ENCODE data around the gene SNRNP35. TPM values are rescaled to one million over a fixed set of nuclear protein-coding genes. Genes with fewer than 3 reads are reported as not detected.
"Not testable (repeated sequence)": the region's sequence is repeated elsewhere in the genome, so short reads cannot be mapped to it uniquely, and the experiment has no call there.

The SNRNP35 gene
- total RNA-seq, 4 donors from 2014 or later = 19.1 to 36.3 (median 21.4) TPM

DNA sequence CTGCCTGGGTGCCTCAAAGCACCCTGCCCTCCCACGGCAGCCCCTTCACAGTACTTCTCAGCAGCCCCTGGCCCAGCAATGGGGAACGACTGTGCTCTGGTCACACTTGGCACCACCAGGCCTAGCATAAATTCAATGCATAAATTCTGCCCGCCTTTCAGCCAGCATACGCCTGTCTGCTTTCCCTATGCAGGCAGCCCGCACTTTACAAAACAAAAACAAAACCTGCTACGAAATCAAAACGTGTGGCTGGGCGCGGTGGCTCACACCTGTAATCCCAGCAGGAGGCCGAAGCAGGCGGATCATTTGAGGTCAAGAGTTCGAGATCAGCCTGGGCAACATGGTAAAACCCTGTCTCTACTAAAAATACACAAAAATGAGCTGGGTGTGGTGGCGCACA, 33.5 kb downstream of the SNRNP35 start:
- Histone ChIP-seq H3K36me3 (peaks cover under 1 to 6% of the 10 kb centered on the region in 2 donors), H3K9me3 (no peaks in the 10 kb centered on the region), H3K27me3 (no peaks in the 10 kb centered on the region), H3K4me3 (replicated peaks in 1 of 3) (no peak overlapping the region), H3K4me1 (no peaks in the 10 kb centered on the region), H3K27ac (no peak overlapping the region)
- DNase-seq = no peak
- intact Hi-C loops (cut with DNase I) = no loop called here
- WGBS, 2 donors = 91 to 95% methylated on average over 13 of the region's 13 CpGs
- TF ChIP-seq, protein P1, sequence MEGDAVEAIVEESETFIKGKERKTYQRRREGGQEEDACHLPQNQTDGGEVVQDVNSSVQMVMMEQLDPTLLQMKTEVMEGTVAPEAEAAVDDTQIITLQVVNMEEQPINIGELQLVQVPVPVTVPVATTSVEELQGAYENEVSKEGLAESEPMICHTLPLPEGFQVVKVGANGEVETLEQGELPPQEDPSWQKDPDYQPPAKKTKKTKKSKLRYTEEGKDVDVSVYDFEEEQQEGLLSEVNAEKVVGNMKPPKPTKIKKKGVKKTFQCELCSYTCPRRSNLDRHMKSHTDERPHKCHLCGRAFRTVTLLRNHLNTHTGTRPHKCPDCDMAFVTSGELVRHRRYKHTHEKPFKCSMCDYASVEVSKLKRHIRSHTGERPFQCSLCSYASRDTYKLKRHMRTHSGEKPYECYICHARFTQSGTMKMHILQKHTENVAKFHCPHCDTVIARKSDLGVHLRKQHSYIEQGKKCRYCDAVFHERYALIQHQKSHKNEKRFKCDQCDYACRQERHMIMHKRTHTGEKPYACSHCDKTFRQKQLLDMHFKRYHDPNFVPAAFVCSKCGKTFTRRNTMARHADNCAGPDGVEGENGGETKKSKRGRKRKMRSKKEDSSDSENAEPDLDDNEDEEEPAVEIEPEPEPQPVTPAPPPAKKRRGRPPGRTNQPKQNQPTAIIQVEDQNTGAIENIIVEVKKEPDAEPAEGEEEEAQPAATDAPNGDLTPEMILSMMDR (IDR thresholded peaks at IDR 0.05) = no peak
- no peak for TF ChIP-seq POLR2A (IDR thresholded peaks at IDR 0.05)

DNA sequence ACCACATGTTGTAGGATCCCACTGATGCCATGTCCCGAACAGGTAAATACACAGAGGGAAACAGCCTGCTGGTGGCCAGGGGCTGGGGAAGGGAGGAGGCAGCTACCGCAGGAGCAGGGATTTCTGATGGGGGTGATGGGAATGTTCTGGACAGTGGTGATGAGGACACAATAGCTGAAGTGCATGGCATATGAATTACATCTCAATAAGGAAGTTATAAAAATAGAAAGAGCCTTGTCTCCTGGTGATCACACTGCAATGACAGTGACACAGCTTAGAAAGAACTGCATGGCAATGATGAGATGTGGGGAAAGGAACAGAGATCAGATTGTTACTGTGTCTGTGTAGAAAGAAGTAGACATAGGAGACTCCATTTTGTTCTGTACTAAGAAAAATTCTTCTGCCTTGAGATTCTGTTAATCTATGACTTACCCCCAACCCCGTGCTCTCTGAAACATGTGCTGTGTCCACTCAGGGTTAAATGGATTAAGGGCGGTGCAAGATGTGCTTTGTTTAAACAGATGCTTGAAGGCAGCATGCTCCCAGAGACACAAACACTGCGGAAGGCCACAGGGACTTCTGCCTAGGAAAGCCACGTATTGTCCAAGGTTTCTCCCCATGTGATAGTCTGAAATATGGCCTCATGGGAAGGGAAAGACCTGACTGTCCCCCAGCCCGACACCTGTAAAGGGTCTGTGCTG, 34.5 kb downstream of the SNRNP35 start:
- H3K9me3 ChIP-seq; H3K27me3 ChIP-seq; DNase-seq; H3K27ac ChIP-seq; intact Hi-C loops (cut with DNase I); H3K4me3 ChIP-seq (replicated peaks in 1 of 3); H3K4me1 ChIP-seq: not testable (repeated sequence)
- 82 to 84% methylated on average over 6 of the region's 7 CpGs for WGBS, 2 donors
- peaks cover 11 to 16% of the 10 kb centered on the region in 2 donors for H3K36me3 ChIP-seq

DNA sequence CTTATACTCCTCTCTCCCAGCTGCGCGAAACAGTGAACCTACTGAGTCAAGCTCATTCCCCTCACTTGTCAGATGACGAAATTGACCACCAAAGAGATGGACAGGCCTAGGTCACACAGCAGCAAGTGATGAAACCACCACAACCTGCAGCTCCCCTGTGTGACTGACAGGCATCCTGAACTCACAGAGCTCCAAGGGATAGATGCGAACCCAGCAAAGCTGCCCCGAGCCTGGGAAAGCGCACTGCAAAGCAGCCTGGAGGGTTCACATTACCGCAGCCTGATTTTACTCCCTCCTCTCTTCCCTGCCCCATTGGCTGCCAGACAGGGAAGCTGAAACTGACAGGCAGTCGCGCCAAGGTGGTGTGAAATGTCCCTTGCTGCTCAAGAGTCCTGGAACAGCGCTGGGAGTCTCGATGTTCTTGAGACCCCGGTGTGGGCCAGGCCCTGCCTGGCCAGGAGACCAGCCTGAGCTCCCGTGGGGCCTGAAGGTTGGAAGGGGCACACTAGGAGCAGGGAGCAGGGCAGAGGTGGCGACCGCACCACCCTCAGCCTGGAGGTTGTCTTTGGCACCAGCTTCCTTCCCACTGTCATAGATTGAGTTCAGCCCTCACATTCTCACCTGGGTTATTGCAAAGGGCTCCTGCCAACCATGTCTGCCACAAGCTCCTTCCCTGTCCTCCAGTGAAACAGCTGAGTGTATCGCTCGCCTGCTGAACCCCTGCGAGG, 36.3 kb downstream of the SNRNP35 start:
- no peak overlapping the region for H3K27ac ChIP-seq
- no peaks in the 10 kb centered on the region for H3K4me1 ChIP-seq
- no peaks in the 10 kb centered on the region for H3K9me3 ChIP-seq
- no peak for DNase-seq
- TF ChIP-seq, protein P1 (IDR thresholded peaks at IDR 0.05) = no peak
- TF ChIP-seq POLR2A (IDR thresholded peaks at IDR 0.05) = no peak
- no peaks in the 10 kb centered on the region for H3K27me3 ChIP-seq
- no peak overlapping the region for H3K4me3 ChIP-seq (replicated peaks in 1 of 3)
- peaks cover 18 to 30% of the 10 kb centered on the region in 2 donors for H3K36me3 ChIP-seq
- intact Hi-C loops (cut with DNase I) = no loop called here
- 88 to 94% methylated on average over 13 of the region's 18 CpGs for WGBS, 2 donors

DNA sequence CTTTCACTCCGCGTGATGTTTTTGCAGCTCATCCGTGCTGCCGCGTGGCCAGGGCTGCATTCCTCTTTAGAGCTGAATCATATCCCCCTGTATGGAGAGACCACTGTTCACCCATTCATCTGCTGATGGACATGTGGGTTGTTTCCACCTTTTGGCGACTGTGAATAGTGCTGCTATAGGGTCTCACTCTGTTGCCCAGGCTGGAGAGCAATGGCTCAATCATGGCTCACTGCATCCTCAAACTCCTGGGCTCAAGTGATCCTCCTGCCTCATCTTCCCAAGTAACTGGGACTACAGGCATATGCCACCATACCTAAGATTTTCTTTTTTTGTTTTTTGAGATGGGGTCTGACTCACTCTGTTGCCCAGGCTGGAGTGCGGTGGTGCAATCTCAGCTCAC, 39.1 kb downstream of the SNRNP35 start:
- 96 to 98% methylated on average over 7 of the region's 7 CpGs for WGBS, 2 donors
- DNase-seq = no peak
- peaks cover 18 to 30% of the 10 kb centered on the region in 2 donors for H3K36me3 ChIP-seq
- intact Hi-C loops (cut with DNase I) = no loop called here
- H3K9me3 ChIP-seq = no peaks in the 10 kb centered on the region
- TF ChIP-seq, protein P1 (IDR thresholded peaks at IDR 0.05) = no peak
- TF ChIP-seq POLR2A (IDR thresholded peaks at IDR 0.05) = no peak
- H3K4me3 ChIP-seq (replicated peaks in 1 of 3) = no peak overlapping the region
- H3K27ac ChIP-seq = no peak overlapping the region
- H3K4me1 ChIP-seq = no peaks in the 10 kb centered on the region
- no peaks in the 10 kb centered on the region for H3K27me3 ChIP-seq

DNA sequence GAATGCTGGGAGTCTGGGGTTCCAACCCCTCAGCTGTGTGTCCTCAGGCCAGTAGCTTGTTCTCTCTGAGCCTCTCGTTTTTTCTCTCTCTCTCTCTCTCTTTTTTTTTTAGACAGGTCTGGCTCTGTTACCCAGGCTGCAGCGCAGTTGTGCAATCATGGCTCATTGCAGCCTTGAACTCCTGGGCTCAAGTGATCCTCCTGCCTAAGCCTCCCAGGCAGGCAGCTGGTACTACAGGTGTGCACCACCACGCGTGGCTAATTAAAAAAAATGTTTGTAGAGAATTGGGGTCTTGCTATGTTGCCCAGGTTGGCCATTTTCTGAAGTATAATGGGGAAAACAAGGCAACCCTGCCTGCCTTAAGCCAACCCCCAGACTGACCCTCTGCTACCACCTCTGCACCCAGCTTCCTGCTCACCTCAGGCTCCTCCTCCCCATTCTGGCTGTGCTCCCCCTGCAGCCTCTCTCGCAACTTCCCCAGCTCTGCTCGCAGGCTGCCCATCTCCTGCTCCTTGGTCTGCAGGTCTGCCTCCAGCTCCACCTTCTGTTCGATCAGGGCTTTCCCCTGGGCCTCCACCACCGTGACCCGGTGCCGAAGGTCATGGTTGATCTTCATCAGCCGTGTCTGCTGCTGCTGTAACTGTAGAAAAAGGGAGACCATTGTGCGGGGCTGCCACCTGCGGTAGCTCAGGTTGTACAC, 40.3 kb downstream of the SNRNP35 start:
- Histone ChIP-seq H3K9me3 (no peaks in the 10 kb centered on the region), H3K4me1 (no peaks in the 10 kb centered on the region), H3K27ac (no peak overlapping the region), H3K4me3 (replicated peaks in 1 of 3) (no peak overlapping the region), H3K36me3 (peaks cover 18 to 30% of the 10 kb centered on the region in 2 donors), H3K27me3 (no peaks in the 10 kb centered on the region)
- 96 to 97% methylated on average over 13 of the region's 13 CpGs for WGBS, 2 donors
- no peak for TF ChIP-seq POLR2A (IDR thresholded peaks at IDR 0.05)
- TF ChIP-seq, protein P1 (IDR thresholded peaks at IDR 0.05) = no peak
- intact Hi-C loops (cut with DNase I) = no loop called here
- no peak for DNase-seq
